ENCODE data around the gene UNC80.

The UNC80 gene

GRCh38 chr2:209946539-209946938 is 174.9 kb downstream of the UNC80 start:
- no peak for DNase-seq (ENCODE audit: low read depth, low spot score)
- H3K36me3 ChIP-seq (ENCODE audit: insufficient read depth, low read length), result no peaks in the 10 kb centered on the region
- no peak overlapping the region for H3K27ac ChIP-seq
- H3K9ac ChIP-seq (ENCODE audit: insufficient read length), result no peak overlapping the region
- TF ChIP-seq FOXP2 (optimal IDR thresholded peaks at IDR 0.05; ENCODE audit: control extremely low read depth, extremely low read length, insufficient read depth), result no peak
- TF ChIP-seq EZH2 (IDR thresholded peaks at IDR 0.05), result no peak
- no peak for TF ChIP-seq POLR2AphosphoS5 (IDR thresholded peaks at IDR 0.05; ENCODE audit: borderline replicate concordance, low read depth, low read length)
- no peaks in the 10 kb centered on the region for H3K9me3 ChIP-seq (ENCODE audit: low read depth, low read length)
- H3K4me3 ChIP-seq, result no peak overlapping the region

GRCh38 chr2:209956271-209956670 is 184.6 kb downstream of the UNC80 start:
- Histone ChIP-seq H3K9ac (ENCODE audit: insufficient read length) (no peak overlapping the region), H3K27ac (no peak overlapping the region), H3K9me3 (ENCODE audit: low read depth, low read length) (peaks cover 3% of the 10 kb centered on the region; the same call in 1 of the 2 replicates), H3K4me3 (no peak overlapping the region), H3K36me3 (ENCODE audit: insufficient read depth, low read length) (no peaks in the 10 kb centered on the region)
- no peak for DNase-seq (ENCODE audit: low read depth, low spot score)
- TF ChIP-seq POLR2AphosphoS5 (IDR thresholded peaks at IDR 0.05; ENCODE audit: borderline replicate concordance, low read depth, low read length), result no peak

GRCh38 chr2:209958016-209958415 is 186.4 kb downstream of the UNC80 start:
- H3K9ac ChIP-seq (ENCODE audit: insufficient read length), result no peak overlapping the region
- no peak for DNase-seq (ENCODE audit: low read depth, low spot score)
- TF ChIP-seq FOXP2 (optimal IDR thresholded peaks at IDR 0.05; ENCODE audit: control extremely low read depth, extremely low read length, insufficient read depth) (no peak), EZH2 (IDR thresholded peaks at IDR 0.05) (no peak), POLR2AphosphoS5 (IDR thresholded peaks at IDR 0.05; ENCODE audit: borderline replicate concordance, low read depth, low read length) (no peak)
- H3K9me3 ChIP-seq (ENCODE audit: low read depth, low read length), result no peaks in the 10 kb centered on the region
- H3K4me3 ChIP-seq, result no peak overlapping the region
- H3K27ac ChIP-seq, result no peak overlapping the region
- H3K36me3 ChIP-seq (ENCODE audit: insufficient read depth, low read length), result no peaks in the 10 kb centered on the region

GRCh38 chr2:209960045-209960444 is 188.4 kb downstream of the UNC80 start:
- Histone ChIP-seq H3K27ac (peak overlapping the region; percentile 89), H3K9ac (ENCODE audit: insufficient read length) (peak overlapping the region; percentile 52), H3K4me3 (peak overlapping the region; percentile 69), H3K36me3 (ENCODE audit: insufficient read depth, low read length) (no peaks in the 10 kb centered on the region), H3K9me3 (ENCODE audit: low read depth, low read length) (no peaks in the 10 kb centered on the region)
- DNase-seq (ENCODE audit: low read depth, low spot score), result no peak
- no peak for TF ChIP-seq POLR2AphosphoS5 (IDR thresholded peaks at IDR 0.05; ENCODE audit: borderline replicate concordance, low read depth, low read length)
- no peak for TF ChIP-seq FOXP2 (optimal IDR thresholded peaks at IDR 0.05; ENCODE audit: control extremely low read depth, extremely low read length, insufficient read depth)
- TF ChIP-seq EZH2 (IDR thresholded peaks at IDR 0.05), result no peak

- Histone ChIP-seq H3K9ac (ENCODE audit: insufficient read length) (peak overlapping the region; percentile 52), H3K27ac (peak overlapping the region; percentile 89), H3K9me3 (ENCODE audit: low read depth, low read length) (no peaks in the 10 kb centered on the region), H3K4me3 (peak overlapping the region; percentile 69), H3K36me3 (ENCODE audit: insufficient read depth, low read length) (no peaks in the 10 kb centered on the region)
- peak; percentile 80 for DNase-seq (ENCODE audit: low read depth, low spot score)
- TF ChIP-seq EZH2 (IDR thresholded peaks at IDR 0.05), result no peak
- TF ChIP-seq POLR2AphosphoS5 (IDR thresholded peaks at IDR 0.05; ENCODE audit: borderline replicate concordance, low read depth, low read length), result no peak
- TF ChIP-seq FOXP2 (optimal IDR thresholded peaks at IDR 0.05; ENCODE audit: control extremely low read depth, extremely low read length, insufficient read depth), result no peak
Measured at GRCh38 chr2:209960676-209961630, 189.3 kb downstream of the UNC80 start.

GRCh38 chr2:209965723-209966122 is 194.1 kb downstream of the UNC80 start:
- no peak overlapping the region for H3K9ac ChIP-seq (ENCODE audit: insufficient read length)
- DNase-seq (ENCODE audit: low read depth, low spot score), result no peak
- no peaks in the 10 kb centered on the region for H3K9me3 ChIP-seq (ENCODE audit: low read depth, low read length)
- no peak for TF ChIP-seq POLR2AphosphoS5 (IDR thresholded peaks at IDR 0.05; ENCODE audit: borderline replicate concordance, low read depth, low read length)
- TF ChIP-seq FOXP2 (optimal IDR thresholded peaks at IDR 0.05; ENCODE audit: control extremely low read depth, extremely low read length, insufficient read depth), result no peak
- no peak for TF ChIP-seq EZH2 (IDR thresholded peaks at IDR 0.05)
- no peaks in the 10 kb centered on the region for H3K36me3 ChIP-seq (ENCODE audit: insufficient read depth, low read length)
- H3K4me3 ChIP-seq, result no peak overlapping the region
- no peak overlapping the region for H3K27ac ChIP-seq

GRCh38 chr2:209969692-209970091 is 198.1 kb downstream of the UNC80 start:
- no peak overlapping the region for H3K9ac ChIP-seq (ENCODE audit: insufficient read length)
- no peak overlapping the region for H3K27ac ChIP-seq
- DNase-seq (ENCODE audit: low read depth, low spot score), result no peak
- TF ChIP-seq POLR2AphosphoS5 (IDR thresholded peaks at IDR 0.05; ENCODE audit: borderline replicate concordance, low read depth, low read length) (no peak), FOXP2 (optimal IDR thresholded peaks at IDR 0.05; ENCODE audit: control extremely low read depth, extremely low read length, insufficient read depth) (no peak), EZH2 (IDR thresholded peaks at IDR 0.05) (no peak)
- no peaks in the 10 kb centered on the region for H3K9me3 ChIP-seq (ENCODE audit: low read depth, low read length)
- H3K36me3 ChIP-seq (ENCODE audit: insufficient read depth, low read length), result no peaks in the 10 kb centered on the region
- no peak overlapping the region for H3K4me3 ChIP-seq

GRCh38 chr2:209970271-209970670 is 198.6 kb downstream of the UNC80 start:
- H3K9me3 ChIP-seq (ENCODE audit: low read depth, low read length), result no peaks in the 10 kb centered on the region
- no peak overlapping the region for H3K27ac ChIP-seq
- no peak for TF ChIP-seq POLR2AphosphoS5 (IDR thresholded peaks at IDR 0.05; ENCODE audit: borderline replicate concordance, low read depth, low read length)
- TF ChIP-seq EZH2 (IDR thresholded peaks at IDR 0.05), result no peak
- no peak for TF ChIP-seq FOXP2 (optimal IDR thresholded peaks at IDR 0.05; ENCODE audit: control extremely low read depth, extremely low read length, insufficient read depth)
- no peaks in the 10 kb centered on the region for H3K36me3 ChIP-seq (ENCODE audit: insufficient read depth, low read length)
- no peak overlapping the region for H3K9ac ChIP-seq (ENCODE audit: insufficient read length)
- DNase-seq (ENCODE audit: low read depth, low spot score), result no peak
- no peak overlapping the region for H3K4me3 ChIP-seq

All from SK-N-MC (cell line).